IPS DF 6.9 (cell line): ENCODE results near the gene ELL.
"Not testable (repeated sequence)": the region's sequence is repeated elsewhere in the genome, so short reads cannot be mapped to it uniquely, and the experiment has no call there.

Source experiments
- DNase-seq: peaks from one replicate; pipeline ENCODE4 v3.0.0-alpha.2; 2013; ENCODE audit warnings: low read depth, low spot score
- H3K27ac ChIP-seq: one replicate; pipeline ENCODE4 v1.5.1; 2013; ENCODE audit warnings: low read length, control low read depth
- H3K27me3 ChIP-seq: 2 replicates; pipeline ENCODE4 v1.6.1; 2013; ENCODE audit warnings: mild to moderate bottlenecking, low read length; ENCODE audit not compliant: control insufficient read depth, insufficient read depth
- H3K36me3 ChIP-seq: 2 replicates; pipeline ENCODE4 v1.6.1; 2013; ENCODE audit warnings: low read length; ENCODE audit not compliant: control insufficient read depth, insufficient read depth
- H3K4me1 ChIP-seq: 2 replicates; pipeline ENCODE4 v1.6.1; 2013; ENCODE audit warnings: low read length; ENCODE audit not compliant: control insufficient read depth, insufficient read depth
- H3K4me3 ChIP-seq: 2 replicates; pipeline ENCODE4 v1.5.1; 2013; ENCODE audit warnings: mild to moderate bottlenecking, low read length
- H3K9me3 ChIP-seq: 2 replicates; pipeline ENCODE4 v1.6.1; 2013; ENCODE audit warnings: low read length, inconsistent platforms; ENCODE audit not compliant: control insufficient read depth, insufficient read depth
- WGBS: extraction: QIAGEN DNeasy Blood & Tissue Kit; methylation state at CpG from one replicate; pipeline ENCODE4 v1.1.7; 2013; ENCODE audit warnings: mixed read lengths, missing lambda C conversion rate; ENCODE audit not compliant: insufficient read length, insufficient coverage; 5-methylcytosine and 5-hydroxymethylcytosine counted together

Gene ELL

GRCh38 chr19:18542941-18543813 lies 21.3 kb upstream of the ELL start, which contains the start of gene FKBP8:
Gene FKBP8, minus strand, starts transcription at chr19:18543573. Its CDS starts 1,603 bp downstream, at chr19:18541970.
- Histone ChIP-seq H3K27ac (no peak within 1 kb of the TSS), H3K27me3 (no peaks in the 10 kb centered on the region)
- WGBS: no CpG with 5 or more reads among the region's 86 CpGs

GRCh38 chr19:18541992-18542940 lies 20.4 kb upstream of the ELL start:
- H3K27me3 ChIP-seq: no peaks in the 10 kb centered on the region
- H3K27ac ChIP-seq: no peak overlapping the region
- H3K4me3 ChIP-seq: peak overlapping the region; percentile 96; the same call in 1 of the 2 replicates
- DNase-seq: no peak
- H3K9me3 ChIP-seq: no peaks in the 10 kb centered on the region
- peaks cover 26% of the 10 kb centered on the region for H3K36me3 ChIP-seq
- H3K4me1 ChIP-seq: peaks cover 2% of the 10 kb centered on the region
- WGBS: no CpG with 5 or more reads among the region's 11 CpGs

More at GRCh38 chr19:18542941-18543813, 21.3 kb upstream of the ELL start, which contains the start of gene FKBP8:
- Histone ChIP-seq H3K9me3 (no peaks in the 10 kb centered on the region), H3K4me1 (peaks cover 2% of the 10 kb centered on the region), H3K36me3 (peaks cover 17% of the 10 kb centered on the region), H3K4me3 (peak within 1 kb of the TSS; percentile 96; the same call in 1 of the 2 replicates)
- peak; percentile 82 for DNase-seq

- Histone ChIP-seq H3K4me3 (no peak overlapping the region), H3K4me1 (peaks cover 2% of the 10 kb centered on the region), H3K36me3 (peaks cover 31% of the 10 kb centered on the region), H3K9me3 (no peaks in the 10 kb centered on the region), H3K27me3 (no peaks in the 10 kb centered on the region), H3K27ac (no peak overlapping the region)
- DNase-seq: no peak
- WGBS: no CpG with 5 or more reads among the region's 21 CpGs
Observed at GRCh38 chr19:18541258-18541991, 19.6 kb upstream of the ELL start.

GRCh38 chr19:18540200-18540599 lies 18.3 kb upstream of the ELL start:
- no CpG with 5 or more reads among the region's 1 CpG for WGBS
- not testable (repeated sequence) for H3K9me3 ChIP-seq, H3K4me1 ChIP-seq, DNase-seq, H3K27ac ChIP-seq, H3K4me3 ChIP-seq, H3K27me3 ChIP-seq
- peaks cover 39% of the 10 kb centered on the region for H3K36me3 ChIP-seq

- Histone ChIP-seq H3K36me3 (peaks cover 39% of the 10 kb centered on the region), H3K4me1 (peaks cover 2% of the 10 kb centered on the region), H3K27me3 (no peaks in the 10 kb centered on the region), H3K27ac (no peak overlapping the region), H3K4me3 (no peak overlapping the region), H3K9me3 (no peaks in the 10 kb centered on the region)
- DNase-seq: no peak
- no CpG with 5 or more reads among the region's 19 CpGs for WGBS
Observed at GRCh38 chr19:18539372-18539771, 17.5 kb upstream of the ELL start.

- no peak overlapping the region for H3K4me3 ChIP-seq
Observed at GRCh38 chr19:18538115-18538514, 16.2 kb upstream of the ELL start.

GRCh38 chr19:18537431-18537830 lies 15.6 kb upstream of the ELL start:
- Histone ChIP-seq H3K4me1 (no peaks in the 10 kb centered on the region; the same call in 1 of the 2 replicates), H3K9me3 (no peaks in the 10 kb centered on the region), H3K36me3 (peaks cover 50% of the 10 kb centered on the region), H3K4me3 (no peak overlapping the region), H3K27me3 (no peaks in the 10 kb centered on the region), H3K27ac (no peak overlapping the region)
- no peak for DNase-seq
- WGBS: no CpG with 5 or more reads among the region's 17 CpGs

More at GRCh38 chr19:18538115-18538514, 16.2 kb upstream of the ELL start:
- H3K9me3 ChIP-seq: no peaks in the 10 kb centered on the region
- H3K27ac ChIP-seq: no peak overlapping the region
- no peaks in the 10 kb centered on the region for H3K27me3 ChIP-seq
- H3K4me1 ChIP-seq: no peaks in the 10 kb centered on the region; the same call in 1 of the 2 replicates
- peaks cover 43% of the 10 kb centered on the region for H3K36me3 ChIP-seq
- WGBS: no CpG with 5 or more reads among the region's 22 CpGs
- no peak for DNase-seq

- H3K4me1 ChIP-seq: no peaks in the 10 kb centered on the region; the same call in 1 of the 2 replicates
- H3K27ac ChIP-seq: no peak overlapping the region
- H3K27me3 ChIP-seq: no peaks in the 10 kb centered on the region
- no CpG with 5 or more reads among the region's 10 CpGs for WGBS
- H3K36me3 ChIP-seq: peaks cover 54% of the 10 kb centered on the region
- H3K4me3 ChIP-seq: no peak overlapping the region
- DNase-seq: no peak
- no peaks in the 10 kb centered on the region for H3K9me3 ChIP-seq
Observed at GRCh38 chr19:18536475-18536874, 14.6 kb upstream of the ELL start.

- no CpG with 5 or more reads among the region's 4 CpGs for WGBS
- Histone ChIP-seq H3K27ac (no peak overlapping the region), H3K27me3 (no peaks in the 10 kb centered on the region), H3K9me3 (no peaks in the 10 kb centered on the region), H3K4me1 (no peaks in the 10 kb centered on the region; the same call in 1 of the 2 replicates), H3K4me3 (no peak overlapping the region), H3K36me3 (peaks cover 40% of the 10 kb centered on the region)
- DNase-seq: no peak
Observed at GRCh38 chr19:18533058-18533457, 11.2 kb upstream of the ELL start.
